ENCODE measurements around the gene LRRC30. TPM values are rescaled to one million over a fixed set of nuclear protein-coding genes. Genes with fewer than 3 reads are reported as not detected.

LRRC30 gene
- total RNA-seq = not detected in 2 replicates

GRCh38 chr18:7230626-7231349, at the start of gene LRRC30:
Gene LRRC30, plus strand, starts transcription at chr18:7231089. Its CDS starts 50 bp downstream, at chr18:7231139.

Other genes starting within 250 kb of the LRRC30 start
- gene LAMA1, start 113.3 kb upstream of the LRRC30 start, total RNA-seq = 0.32 and 0.91 TPM in 2 replicates

Measured in epithelial cell of umbilical artery (primary cell).